Peyer's patch (tissue), 4 donors: Measurements from ENCODE around the gene KRT6C. TPM values are rescaled to one million over a fixed set of nuclear protein-coding genes. Genes with fewer than 3 reads are reported as not detected.
A peak's percentile ranks its signal among the peaks of the same experiment; 100 is the strongest.

Experiments used
- DNase-seq, 3 donors: peaks; one replicate each; pipeline ENCODE4 v3.0.0-alpha.2; 2017 to 2019
- H3K27ac ChIP-seq, 4 donors: fragments of 200-600 bp; sonication (generic); one replicate each; pipeline ENCODE4 v1.5.1; 2016 to 2019
- H3K27me3 ChIP-seq, 2 donors: fragments of 200-600 bp; sonication (generic); one replicate each; pipeline ENCODE4 v1.5.1; 2019
- H3K36me3 ChIP-seq, 3 donors: fragments of 200-600 bp; sonication (generic); one replicate each; pipeline ENCODE4 v1.5.1; 2016 to 2019
- H3K4me1 ChIP-seq, 4 donors: fragments of 200-600 bp; sonication (generic); one replicate each; pipeline ENCODE4 v1.5.1; 2016 to 2019
- H3K4me3 ChIP-seq, 4 donors: fragments of 200-600 bp; sonication (generic); 1 replicate in 3 of 4; 2 replicates in 1 of 4; pipeline ENCODE4 v1.5.1; 2016 to 2019; ENCODE audit warnings: mild to moderate bottlenecking in 1 of 4
- H3K9me3 ChIP-seq, 4 donors: fragments of 200-600 bp; sonication (generic); one replicate each; pipeline ENCODE4 v1.5.1; 2016 to 2019; ENCODE audit warnings: mild to moderate bottlenecking in 1 of 4
- POLR2A ChIP-seq, 2 donors: fragments of 450-650 bp; IDR thresholded peaks; one replicate each; pipeline ENCODE4 v1.5.1; 2017; ENCODE audit warnings: antibody characterized with exemption in 2 of 2, mild to moderate bottlenecking in 2 of 2, moderate library complexity in 2 of 2
- total RNA-seq, 4 donors: library from RNA; depleted of rRNA; stranded (reverse); fragments of >200 nt; gene quantifications; one replicate each; pipeline ENCODE4 v1.1.0, GENCODE V29; 2016
- TF ChIP-seq, protein P1 (sequence below), 6 experiments: fragments of 450-650 bp in 4 of 6; fragments of 200-600 bp in 2 of 6; sonication (generic) in 1 of 6; IDR thresholded peaks; one replicate each; pipeline ENCODE4 v1.5.1; 2017 to 2019; ENCODE audit warnings: antibody characterized with exemption in 6 of 6, mild to moderate bottlenecking in 3 of 6, moderate library complexity in 1 of 6

The KRT6C gene
- total RNA-seq, 4 donors from 2014 or later = 0.67 TPM; not detected in 3

DNA sequence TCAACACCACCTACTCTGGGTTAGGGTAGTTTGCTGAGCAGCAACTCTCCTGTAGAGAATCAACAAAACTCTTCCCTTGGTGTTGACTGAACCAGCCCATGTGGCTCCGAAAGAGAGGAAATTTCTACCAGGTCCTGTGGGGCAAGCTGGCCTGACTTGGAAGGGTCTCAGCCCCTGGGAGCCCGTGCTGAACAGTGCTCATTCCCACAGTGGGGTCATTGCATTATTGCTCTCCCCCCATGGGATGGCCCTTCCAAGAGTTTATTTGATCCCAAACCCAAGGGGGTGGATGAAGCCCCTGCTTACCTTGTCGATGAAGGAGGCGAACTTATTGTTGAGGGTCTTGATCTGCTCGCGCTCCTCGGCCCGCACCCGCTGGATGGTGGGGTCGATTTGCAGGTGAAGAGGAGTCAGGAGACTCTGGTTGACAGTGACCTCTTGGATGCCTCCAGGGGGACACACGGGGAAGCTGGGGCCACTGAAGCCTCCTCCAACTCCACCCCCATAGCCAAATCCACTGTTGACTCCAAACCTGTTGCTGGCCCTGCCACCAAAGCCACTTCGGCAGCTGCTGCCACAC lies 40.0 kb downstream of the KRT6C start:
- no peak for DNase-seq
- Histone ChIP-seq H3K27me3 (no peaks in the 10 kb centered on the region), H3K36me3 (no peaks in the 10 kb centered on the region), H3K4me1 (peaks cover 0 to 9% (median 0%) of the 10 kb centered on the region in 4 donors), H3K27ac (no peak overlapping the region), H3K4me3 (no peak overlapping the region), H3K9me3 (no peaks in the 10 kb centered on the region)
- no peak for TF ChIP-seq POLR2A (IDR thresholded peaks at IDR 0.05)
- TF ChIP-seq, protein P1, sequence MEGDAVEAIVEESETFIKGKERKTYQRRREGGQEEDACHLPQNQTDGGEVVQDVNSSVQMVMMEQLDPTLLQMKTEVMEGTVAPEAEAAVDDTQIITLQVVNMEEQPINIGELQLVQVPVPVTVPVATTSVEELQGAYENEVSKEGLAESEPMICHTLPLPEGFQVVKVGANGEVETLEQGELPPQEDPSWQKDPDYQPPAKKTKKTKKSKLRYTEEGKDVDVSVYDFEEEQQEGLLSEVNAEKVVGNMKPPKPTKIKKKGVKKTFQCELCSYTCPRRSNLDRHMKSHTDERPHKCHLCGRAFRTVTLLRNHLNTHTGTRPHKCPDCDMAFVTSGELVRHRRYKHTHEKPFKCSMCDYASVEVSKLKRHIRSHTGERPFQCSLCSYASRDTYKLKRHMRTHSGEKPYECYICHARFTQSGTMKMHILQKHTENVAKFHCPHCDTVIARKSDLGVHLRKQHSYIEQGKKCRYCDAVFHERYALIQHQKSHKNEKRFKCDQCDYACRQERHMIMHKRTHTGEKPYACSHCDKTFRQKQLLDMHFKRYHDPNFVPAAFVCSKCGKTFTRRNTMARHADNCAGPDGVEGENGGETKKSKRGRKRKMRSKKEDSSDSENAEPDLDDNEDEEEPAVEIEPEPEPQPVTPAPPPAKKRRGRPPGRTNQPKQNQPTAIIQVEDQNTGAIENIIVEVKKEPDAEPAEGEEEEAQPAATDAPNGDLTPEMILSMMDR (IDR thresholded peaks at IDR 0.05) = no peak

GRCh38 chr12:52432559-52433207 lies 40.9 kb downstream of the KRT6C start:
- Histone ChIP-seq H3K27me3 (no peaks in the 10 kb centered on the region), H3K4me1 (peaks cover 0 to 9% (median 0%) of the 10 kb centered on the region in 4 donors), H3K27ac (no peak overlapping the region), H3K4me3 (no peak overlapping the region), H3K36me3 (no peaks in the 10 kb centered on the region), H3K9me3 (no peaks in the 10 kb centered on the region)
- no peak for TF ChIP-seq POLR2A (IDR thresholded peaks at IDR 0.05)
- TF ChIP-seq, protein P1 (IDR thresholded peaks at IDR 0.05) = no peak
- DNase-seq = no peak

GRCh38 chr12:52428121-52428520 lies 45.5 kb downstream of the KRT6C start:
- H3K4me1 ChIP-seq = no peaks in the 10 kb centered on the region
- no peak overlapping the region for H3K27ac ChIP-seq
- TF ChIP-seq, protein P1 (IDR thresholded peaks at IDR 0.05) = no peak
- TF ChIP-seq POLR2A (IDR thresholded peaks at IDR 0.05) = no peak
- H3K9me3 ChIP-seq = no peaks in the 10 kb centered on the region
- DNase-seq = peak in 1 of 3 donors; percentile 38
- H3K4me3 ChIP-seq = no peak overlapping the region
- H3K36me3 ChIP-seq = no peaks in the 10 kb centered on the region
- no peaks in the 10 kb centered on the region for H3K27me3 ChIP-seq

- H3K27me3 ChIP-seq = no peaks in the 10 kb centered on the region
- no peak overlapping the region for H3K27ac ChIP-seq
- no peak for TF ChIP-seq POLR2A (IDR thresholded peaks at IDR 0.05)
- TF ChIP-seq, protein P1 (IDR thresholded peaks at IDR 0.05) = no peak
- H3K9me3 ChIP-seq = no peaks in the 10 kb centered on the region
- DNase-seq = no peak
- no peaks in the 10 kb centered on the region for H3K36me3 ChIP-seq
- H3K4me1 ChIP-seq = no peaks in the 10 kb centered on the region
- no peak overlapping the region for H3K4me3 ChIP-seq
These were observed 46.5 kb downstream of the KRT6C start for GRCh38 chr12:52427083-52427482.

GRCh38 chr12:52426034-52426433 lies 47.6 kb downstream of the KRT6C start:
- Histone ChIP-seq H3K27me3 (no peaks in the 10 kb centered on the region), H3K27ac (no peak overlapping the region), H3K4me3 (no peak overlapping the region), H3K9me3 (no peaks in the 10 kb centered on the region), H3K4me1 (no peaks in the 10 kb centered on the region), H3K36me3 (no peaks in the 10 kb centered on the region)
- DNase-seq = no peak
- TF ChIP-seq POLR2A (IDR thresholded peaks at IDR 0.05) = no peak
- TF ChIP-seq, protein P1 (IDR thresholded peaks at IDR 0.05) = no peak
